GM19025 (cell line): Measurements from ENCODE around the gene IGFBP5.

Experiments used
- ATAC-seq: cut with Tn5 transposase; IDR thresholded peaks from one replicate; pipeline ENCODE4 v1.9.1; 2021; ENCODE audit warnings: mild to moderate bottlenecking, low read depth, moderate library complexity; ENCODE audit not compliant: unreplicated experiment

IGFBP5 gene

DNA sequence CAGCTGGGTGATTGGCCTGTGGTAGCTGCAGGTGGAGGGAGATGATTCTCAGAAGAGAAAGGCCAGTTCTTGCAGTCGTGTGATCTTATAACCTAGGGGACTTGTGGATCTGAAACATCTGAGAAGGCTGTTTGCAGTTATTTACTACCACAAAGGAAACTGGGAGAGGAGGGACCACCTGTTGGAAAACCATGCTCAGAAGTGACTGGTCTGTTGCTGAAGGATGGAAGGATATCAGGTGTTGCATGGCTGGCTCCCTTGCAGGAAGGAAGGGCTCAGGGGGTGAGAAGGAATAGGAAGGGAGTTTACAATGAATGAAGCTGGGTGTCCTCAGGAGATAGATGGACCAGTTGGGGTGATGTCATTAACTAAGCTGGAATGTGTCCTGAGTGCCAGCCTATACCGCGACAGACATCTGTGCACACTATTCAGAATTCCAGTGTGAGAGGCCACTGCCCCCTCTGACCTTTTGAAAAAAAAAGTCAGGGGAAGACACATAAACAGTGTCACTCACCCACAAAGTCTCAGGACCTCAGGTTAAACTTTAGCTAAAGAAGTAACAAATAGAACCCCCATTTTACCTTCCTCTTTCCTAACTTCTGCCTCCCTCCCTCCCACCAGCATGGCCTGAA is 44.6 kb downstream of the IGFBP5 start:
- ATAC-seq = no peak

DNA sequence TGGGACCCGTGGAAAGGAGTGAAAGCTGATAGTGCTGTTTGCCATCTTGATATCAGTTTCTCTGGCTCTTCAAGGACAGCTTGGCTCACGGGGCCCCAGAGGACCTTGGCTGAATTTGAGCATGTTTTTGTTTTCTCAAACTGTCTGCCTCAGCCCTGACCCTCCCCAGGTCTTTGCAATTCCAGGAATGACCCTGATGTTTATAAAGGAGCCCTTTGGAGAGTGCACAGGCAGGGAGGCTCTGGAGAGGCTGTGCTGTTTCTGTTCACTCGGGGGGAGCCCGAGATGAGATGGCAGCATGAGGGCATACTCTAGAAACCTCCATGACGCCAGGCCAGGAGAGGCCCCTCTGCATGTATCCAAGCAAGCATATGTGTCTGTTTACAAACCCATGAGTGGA is 45.8 kb downstream of the IGFBP5 start:
- ATAC-seq = no peak

DNA sequence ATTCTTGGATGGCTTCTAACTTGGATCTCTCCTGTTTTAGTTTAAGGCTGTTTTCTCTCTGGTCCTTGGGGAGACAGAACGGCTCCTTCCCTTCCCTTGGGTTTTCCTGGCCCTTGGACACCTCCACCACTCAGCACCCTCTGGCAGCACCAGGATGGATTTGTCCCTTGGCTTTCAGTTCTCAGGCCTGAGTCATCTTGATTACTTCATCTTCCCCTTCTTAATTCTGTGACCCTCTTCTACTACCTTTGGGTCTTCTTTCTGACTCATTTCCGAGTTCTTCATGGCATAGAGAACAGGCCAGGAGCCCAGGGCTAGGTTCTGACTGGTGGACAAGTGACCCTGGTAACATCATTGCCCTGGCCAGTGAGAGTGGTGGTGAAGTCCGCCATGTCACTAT is 47.2 kb downstream of the IGFBP5 start:
- no peak for ATAC-seq

GRCh38 chr2:216646116-216646515 is 49.2 kb downstream of the IGFBP5 start:
- no peak for ATAC-seq

- ATAC-seq = no peak
Measured at GRCh38 chr2:216645636-216645950, 49.8 kb downstream of the IGFBP5 start.

GRCh38 chr2:216644842-216645635 is 50.3 kb downstream of the IGFBP5 start:
- no peak for ATAC-seq

- no peak for ATAC-seq
Measured at GRCh38 chr2:216643986-216644659, 51.2 kb downstream of the IGFBP5 start.

- ATAC-seq = no peak
Measured at GRCh38 chr2:216637472-216637871, 57.9 kb downstream of the IGFBP5 start.

DNA sequence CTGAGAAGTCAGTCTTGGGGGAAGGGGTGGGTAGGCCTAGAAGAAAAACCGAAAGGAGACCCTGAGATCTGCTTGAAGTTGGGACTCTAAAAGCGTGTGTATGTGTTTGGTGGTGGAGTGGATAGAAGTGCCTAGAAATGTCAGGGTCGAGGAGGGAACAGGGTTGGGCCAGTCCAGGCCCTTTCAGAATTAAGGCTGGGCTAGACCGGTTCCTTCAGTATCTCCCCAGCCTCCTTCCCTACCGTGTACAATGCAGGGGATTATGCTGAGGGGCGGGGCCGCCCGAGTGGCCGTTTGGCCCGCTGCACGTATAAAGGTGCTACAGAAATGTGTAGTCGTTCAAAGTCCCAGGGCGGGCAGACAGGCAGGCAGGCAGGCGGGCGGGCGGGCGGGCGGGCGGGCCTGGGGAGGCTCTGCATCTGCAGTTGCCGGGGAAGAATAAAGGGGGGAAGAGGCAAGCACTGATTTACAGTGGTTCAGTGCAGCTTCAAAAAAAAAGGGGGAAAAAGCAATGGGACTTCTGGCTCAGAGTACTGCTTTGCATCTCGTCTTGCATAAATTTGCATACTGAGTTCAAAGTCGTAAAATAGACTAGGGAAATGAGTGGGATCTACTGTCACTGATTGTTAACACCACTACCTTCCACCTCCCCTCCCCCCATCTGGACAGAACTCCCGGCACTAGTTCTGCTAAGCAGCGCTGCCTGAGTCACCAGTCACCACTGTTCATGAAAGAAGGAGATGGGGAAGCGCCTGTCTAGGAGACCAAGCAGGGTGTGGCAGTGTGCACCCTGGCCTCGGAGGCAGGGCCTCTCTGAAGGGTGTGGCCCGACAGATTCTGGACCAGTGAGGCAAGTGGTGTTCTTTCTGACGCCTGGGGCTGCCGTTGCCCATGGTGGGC is 58.5 kb downstream of the IGFBP5 start:
- no peak for ATAC-seq

GRCh38 chr2:216635701-216636550 is 59.4 kb downstream of the IGFBP5 start:
- ATAC-seq = no peak

GRCh38 chr2:216635171-216635570 is 60.2 kb downstream of the IGFBP5 start:
- no peak for ATAC-seq

DNA sequence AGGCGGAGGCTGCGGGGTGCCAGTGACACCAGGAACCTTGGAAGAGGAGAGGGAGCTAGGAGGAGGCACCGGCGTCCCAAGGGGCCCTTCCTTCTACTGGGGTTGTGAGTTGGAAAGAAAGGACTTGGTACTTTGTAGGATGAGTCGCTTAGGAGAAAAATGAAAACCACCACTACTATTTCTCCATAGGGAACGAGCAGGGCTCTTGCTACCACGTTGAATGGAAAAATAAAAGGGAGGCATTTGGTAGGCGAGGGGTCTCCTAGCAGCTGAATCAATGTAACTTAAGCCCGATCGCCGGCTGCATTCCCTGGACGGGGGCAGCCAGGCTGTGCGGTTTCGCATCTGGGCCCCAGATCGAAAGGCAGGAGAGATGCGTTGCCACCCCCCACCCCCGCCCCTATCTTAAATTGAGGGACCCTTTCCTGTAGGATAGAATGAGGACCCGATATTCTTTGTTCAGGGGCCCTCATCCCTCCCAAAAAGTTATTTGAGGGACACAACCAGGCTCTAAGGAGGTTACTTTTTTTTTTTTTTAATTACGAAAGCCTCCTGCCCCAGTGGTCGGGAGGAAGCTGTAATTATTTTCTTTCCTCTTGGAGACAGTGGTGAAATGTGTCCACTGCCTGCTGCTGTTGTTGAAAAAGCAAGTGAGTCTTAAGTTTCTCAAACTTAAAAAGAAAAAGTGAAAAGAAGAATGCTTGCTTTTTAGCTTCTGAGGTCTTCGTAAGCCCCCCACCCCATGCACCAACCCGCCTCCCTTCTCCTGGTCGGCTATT is 60.8 kb downstream of the IGFBP5 start:
- ATAC-seq = no peak

- ATAC-seq = no peak
Measured at GRCh38 chr2:216633616-216634369, 61.6 kb downstream of the IGFBP5 start.

- no peak for ATAC-seq
Measured at GRCh38 chr2:216632952-216633615, 62.3 kb downstream of the IGFBP5 start, which contains the start of gene IGFBP2. Gene IGFBP2 (plus strand): TSS chr2:216633420. CDS start chr2:216633524, 104 bp downstream.

GRCh38 chr2:216632346-216632951 is 62.9 kb downstream of the IGFBP5 start:
- ATAC-seq = no peak

- no peak for ATAC-seq
Measured at GRCh38 chr2:216629784-216630183, 65.6 kb downstream of the IGFBP5 start.

DNA sequence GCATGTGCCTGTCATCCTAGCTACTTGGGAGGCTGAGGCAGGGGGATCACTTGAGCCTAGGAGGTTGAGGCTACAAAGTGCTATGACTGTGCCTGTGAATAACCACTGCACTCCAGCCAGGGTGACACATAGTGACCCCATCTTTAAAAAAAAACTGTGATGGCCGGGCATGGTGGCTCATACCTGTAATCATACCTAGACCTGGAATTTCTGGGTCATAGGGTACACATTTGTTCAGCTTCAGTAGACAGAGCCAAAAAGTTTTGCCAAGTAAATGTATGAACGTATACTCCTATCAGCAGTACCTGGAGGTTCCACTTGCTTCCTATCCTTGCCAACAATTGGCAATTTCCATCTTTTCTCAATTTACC is 68.5 kb downstream of the IGFBP5 start:
- ATAC-seq = no peak
